ENCODE data around the gene SCMH1.

DNA sequence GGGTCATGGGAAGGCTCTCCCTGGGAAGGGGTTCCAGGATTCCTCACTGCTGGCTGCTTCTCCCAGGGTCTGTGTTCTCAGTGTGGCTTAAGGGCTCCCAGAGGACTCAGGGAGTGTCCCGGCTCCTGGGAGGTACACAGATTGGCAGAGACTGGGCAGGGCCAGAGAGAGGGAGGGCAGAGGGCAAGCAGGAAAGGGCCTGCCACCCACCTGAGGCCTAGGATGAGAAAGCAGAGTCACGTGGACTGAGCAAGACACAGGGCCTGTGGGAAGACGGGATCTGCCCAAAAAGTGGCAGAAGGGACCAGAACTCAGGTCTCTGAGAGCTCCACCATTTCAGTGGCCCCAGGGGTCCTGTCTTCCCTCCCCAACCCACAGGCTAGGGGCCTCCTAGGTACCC lies 221.5 kb downstream of the SCMH1 start:
- TF ChIP-seq, protein P1, sequence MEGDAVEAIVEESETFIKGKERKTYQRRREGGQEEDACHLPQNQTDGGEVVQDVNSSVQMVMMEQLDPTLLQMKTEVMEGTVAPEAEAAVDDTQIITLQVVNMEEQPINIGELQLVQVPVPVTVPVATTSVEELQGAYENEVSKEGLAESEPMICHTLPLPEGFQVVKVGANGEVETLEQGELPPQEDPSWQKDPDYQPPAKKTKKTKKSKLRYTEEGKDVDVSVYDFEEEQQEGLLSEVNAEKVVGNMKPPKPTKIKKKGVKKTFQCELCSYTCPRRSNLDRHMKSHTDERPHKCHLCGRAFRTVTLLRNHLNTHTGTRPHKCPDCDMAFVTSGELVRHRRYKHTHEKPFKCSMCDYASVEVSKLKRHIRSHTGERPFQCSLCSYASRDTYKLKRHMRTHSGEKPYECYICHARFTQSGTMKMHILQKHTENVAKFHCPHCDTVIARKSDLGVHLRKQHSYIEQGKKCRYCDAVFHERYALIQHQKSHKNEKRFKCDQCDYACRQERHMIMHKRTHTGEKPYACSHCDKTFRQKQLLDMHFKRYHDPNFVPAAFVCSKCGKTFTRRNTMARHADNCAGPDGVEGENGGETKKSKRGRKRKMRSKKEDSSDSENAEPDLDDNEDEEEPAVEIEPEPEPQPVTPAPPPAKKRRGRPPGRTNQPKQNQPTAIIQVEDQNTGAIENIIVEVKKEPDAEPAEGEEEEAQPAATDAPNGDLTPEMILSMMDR (IDR thresholded peaks at IDR 0.05) = no peak
- TF ChIP-seq POLR2AphosphoS5 (IDR thresholded peaks at IDR 0.05) (no peak), EP300 (IDR thresholded peaks at IDR 0.05) (no peak), POLR2A (IDR thresholded peaks at IDR 0.05) (no peak)

Data from upper lobe of left lung (tissue), 4 donors.